ENCODE measurements around the gene GINS2. TPM values are rescaled to one million over a fixed set of nuclear protein-coding genes. Genes with fewer than 3 reads are reported as not detected.

The GINS2 gene
- 50.8 and 58.9 TPM in 2 replicates for total RNA-seq (2014; rRNA removed; shearing (Covaris generic))

DNA sequence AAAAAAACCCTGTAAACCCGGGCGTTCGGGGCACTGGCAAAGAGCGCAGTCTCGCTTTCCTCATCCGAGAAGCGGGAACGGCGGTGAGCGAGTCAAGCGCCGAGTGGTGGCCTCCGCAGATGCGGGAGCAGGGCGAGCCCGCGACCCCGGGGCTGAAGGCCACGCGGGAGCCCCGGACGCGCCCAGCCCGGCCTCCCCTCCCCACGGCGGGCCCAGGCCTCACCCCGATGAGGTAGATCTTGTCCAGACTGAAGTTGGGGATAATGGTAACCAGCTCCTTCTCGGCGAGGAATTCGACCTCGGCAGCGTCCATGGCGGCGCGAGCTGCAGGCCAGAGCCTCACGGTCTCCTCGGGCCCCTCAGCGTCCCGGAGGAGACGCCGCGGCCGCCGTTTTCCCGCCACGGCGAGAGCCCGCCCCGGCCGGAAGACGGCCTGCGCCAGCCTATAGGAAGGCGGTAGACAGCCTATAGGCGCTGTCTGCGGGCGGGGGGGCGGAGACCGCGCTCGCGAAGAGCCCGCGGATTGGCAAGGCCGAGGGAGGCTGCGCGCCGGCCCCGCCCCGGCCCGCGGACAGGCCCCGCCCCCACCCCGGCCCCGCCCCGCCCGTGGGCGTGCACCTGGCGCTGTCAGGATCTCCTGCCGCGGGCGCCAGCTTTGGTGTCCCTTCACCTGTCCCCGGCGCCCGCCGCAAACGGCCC is at the start of gene GINS2:
TSS of gene GINS2 (minus strand) at position 369 of the 699 bp plus-strand sequence. CDS start at position 313, 56 bp downstream.
- peak; percentile 92 for DNase-seq (ENCODE audit: low spot score)

- no peak for DNase-seq (ENCODE audit: low spot score)
Observed at GRCh38 chr16:85736921-85737320, 48.2 kb upstream of the GINS2 start.

GRCh38 chr16:85735946-85736345 is 47.2 kb upstream of the GINS2 start:
- no peak for DNase-seq (ENCODE audit: low spot score)

- no peak for DNase-seq (ENCODE audit: low spot score)
Observed at GRCh38 chr16:85735225-85735635, 46.5 kb upstream of the GINS2 start.

GRCh38 chr16:85734311-85735017 is 45.7 kb upstream of the GINS2 start:
- no peak for DNase-seq (ENCODE audit: low spot score)

DNA sequence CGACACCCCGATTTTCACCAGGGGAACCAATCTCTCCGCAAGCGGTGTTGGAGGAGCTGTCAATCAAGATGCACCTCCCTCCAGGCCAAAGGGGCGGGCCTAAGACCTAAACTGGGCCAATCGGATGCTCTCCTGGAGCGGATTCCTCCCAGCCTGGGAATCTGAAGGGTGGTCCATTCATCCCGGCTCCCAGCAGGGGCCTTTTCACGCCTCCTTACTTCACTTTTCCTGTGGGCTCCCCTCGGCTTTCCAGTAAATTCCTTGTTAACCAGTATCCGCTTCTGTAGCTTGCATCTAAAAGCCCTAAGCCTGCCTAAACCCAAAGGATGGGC is 45.1 kb upstream of the GINS2 start:
- DNase-seq (ENCODE audit: low spot score): no peak

GRCh38 chr16:85733155-85733838 is 44.5 kb upstream of the GINS2 start:
- no peak for DNase-seq (ENCODE audit: low spot score)

GRCh38 chr16:85731179-85731578 is 42.4 kb upstream of the GINS2 start:
- no peak for DNase-seq (ENCODE audit: low spot score)

DNA sequence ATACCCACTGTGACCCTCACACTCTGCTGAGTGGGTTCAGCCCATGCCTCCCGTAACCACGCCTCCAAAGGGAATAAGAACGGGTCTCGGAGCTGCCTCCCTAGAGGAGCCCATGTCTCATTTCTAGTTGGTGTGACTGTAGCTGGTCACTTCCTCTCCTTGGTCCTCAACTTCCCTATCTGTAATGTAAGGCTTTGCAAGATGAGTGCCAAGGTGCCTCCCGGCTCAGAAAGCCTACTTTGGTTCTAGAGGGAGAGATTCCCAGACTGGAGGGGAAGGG is 41.4 kb upstream of the GINS2 start:
- DNase-seq (ENCODE audit: low spot score): no peak

DNA sequence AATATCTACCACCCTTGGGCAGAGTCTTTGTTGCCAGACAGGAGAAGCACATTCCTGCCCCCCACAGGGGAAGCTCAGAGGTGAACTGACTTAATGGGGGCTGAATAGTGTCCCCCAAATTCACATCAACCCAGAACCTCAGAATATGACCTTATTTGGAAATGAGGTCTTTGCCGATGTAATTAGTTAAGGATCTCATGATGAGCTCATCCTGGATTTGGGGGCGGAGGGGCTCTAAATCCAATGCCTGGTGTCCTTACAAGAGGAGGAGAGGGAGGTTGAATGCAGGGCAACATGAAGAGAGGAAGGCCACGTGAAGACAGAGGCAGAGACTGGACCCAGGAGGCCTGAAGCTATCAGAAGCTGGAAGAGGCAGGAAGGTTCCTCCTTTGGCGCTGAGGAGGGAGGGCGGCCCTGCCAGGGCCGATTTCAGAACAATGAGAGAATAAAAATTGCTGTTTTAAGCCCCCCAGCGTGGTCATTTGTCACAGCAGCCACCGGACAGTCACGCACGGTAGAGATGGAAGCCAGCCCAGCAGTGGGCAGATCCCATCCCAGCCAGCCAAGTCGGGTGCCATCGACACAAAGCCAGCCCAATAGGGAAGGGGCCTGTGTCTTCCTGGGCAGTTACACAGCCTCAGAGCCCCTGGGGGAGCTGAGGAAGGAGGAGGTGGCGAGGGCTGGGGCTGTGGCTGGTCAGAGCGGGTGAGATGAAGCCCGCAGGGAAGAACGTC is 40.9 kb upstream of the GINS2 start:
- no peak for DNase-seq (ENCODE audit: low spot score)

GRCh38 chr16:85728879-85729278 is 40.1 kb upstream of the GINS2 start:
- DNase-seq (ENCODE audit: low spot score): no peak

DNA sequence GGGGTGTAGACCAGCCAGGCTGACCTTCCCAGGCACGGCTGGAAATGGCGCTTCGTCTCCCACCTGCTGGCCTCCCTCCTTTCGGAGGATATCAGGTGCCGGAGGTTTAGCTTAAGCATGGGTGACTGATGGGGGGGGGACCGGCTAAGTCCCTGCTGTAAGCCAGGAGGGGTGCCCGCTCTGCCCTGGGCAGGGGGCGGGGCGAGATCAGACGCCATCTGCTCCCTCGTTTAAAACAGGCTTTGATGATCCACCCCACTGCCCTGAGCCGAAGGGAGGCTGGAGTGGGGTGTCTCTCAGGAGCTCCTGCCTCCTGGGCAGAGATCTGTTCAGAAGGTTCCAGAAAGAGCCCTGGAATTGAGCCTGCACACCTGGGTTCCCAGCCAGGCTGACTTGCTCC is 36.2 kb upstream of the GINS2 start:
- DNase-seq (ENCODE audit: low spot score): no peak

- no peak for DNase-seq (ENCODE audit: low spot score)
Observed at GRCh38 chr16:85724126-85724879, 35.5 kb upstream of the GINS2 start.

DNA sequence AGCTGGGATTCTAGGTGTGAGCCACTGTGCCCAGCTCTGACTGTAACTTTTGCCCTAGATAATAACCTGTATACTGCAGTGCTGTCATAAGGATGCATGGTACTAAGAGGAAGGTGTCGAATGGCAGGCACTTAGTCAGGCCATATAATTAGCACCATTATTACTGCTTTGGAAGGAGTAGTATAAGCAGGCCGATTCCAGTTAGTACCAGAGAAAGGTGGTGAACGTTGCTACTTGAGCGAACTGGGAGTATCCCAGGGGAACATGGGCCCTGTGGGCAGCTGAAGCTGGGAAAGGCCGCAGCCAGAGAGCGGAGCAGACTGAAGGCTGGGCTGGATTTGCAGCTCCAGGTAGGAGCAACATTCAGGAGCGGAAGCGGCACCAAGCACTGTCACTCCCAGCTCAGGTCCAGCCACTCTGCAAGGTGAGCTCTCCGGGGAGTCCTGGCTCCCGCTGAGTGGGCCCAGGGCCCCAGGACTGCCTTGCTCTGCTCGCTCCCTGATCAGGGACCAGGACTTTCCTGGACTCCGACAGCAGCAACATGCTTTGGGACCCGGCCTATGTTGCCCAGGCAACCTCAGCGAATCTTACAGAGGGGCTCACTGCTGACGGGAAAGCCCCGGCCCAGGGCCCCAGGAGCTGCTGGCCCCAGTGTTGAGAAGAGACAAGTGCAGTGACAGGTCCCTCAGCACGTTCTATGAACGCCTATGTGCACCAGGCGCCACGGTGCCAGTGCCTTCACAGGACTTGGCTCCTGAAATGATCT is 33.6 kb upstream of the GINS2 start:
- no peak for DNase-seq (ENCODE audit: low spot score)

GRCh38 chr16:85720302-85720637 is 31.5 kb upstream of the GINS2 start:
- peak; percentile 91 for DNase-seq (ENCODE audit: low spot score)

DNA sequence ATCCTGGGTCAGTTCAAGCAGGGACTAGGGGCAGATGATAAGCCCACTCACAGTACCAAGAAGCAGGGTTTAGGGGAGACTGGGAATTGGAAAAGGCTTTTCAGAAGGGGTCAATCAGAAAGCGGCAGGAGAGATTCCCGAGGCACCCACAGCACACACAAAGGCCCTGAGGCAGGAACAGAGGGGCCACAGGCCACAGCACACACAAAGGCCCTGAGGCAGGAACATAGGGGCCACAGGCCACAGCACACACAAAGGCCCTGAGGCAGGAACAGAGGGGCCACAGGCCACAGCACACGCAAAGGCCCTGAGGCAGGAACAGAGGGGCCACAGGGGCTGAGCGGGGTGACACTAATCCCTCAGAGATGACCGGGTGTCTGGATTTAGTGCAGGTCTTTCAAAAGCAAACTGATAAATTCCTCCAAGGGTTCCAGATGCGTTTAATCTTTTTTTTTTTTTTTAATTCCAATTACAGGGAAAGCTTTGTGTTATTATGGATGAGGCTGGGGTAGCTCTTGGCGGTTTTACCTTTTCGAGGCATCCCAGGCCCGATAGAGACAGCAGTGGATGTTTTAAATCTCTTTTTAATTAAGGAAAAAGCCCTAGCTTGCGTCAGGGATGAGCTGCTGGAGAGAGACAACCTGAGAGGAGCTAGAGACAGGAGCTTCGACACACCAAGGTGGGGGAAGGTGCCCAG is 31.0 kb upstream of the GINS2 start:
- DNase-seq (ENCODE audit: low spot score): no peak

- DNase-seq (ENCODE audit: low spot score): no peak
Observed at GRCh38 chr16:85718682-85719081, 29.9 kb upstream of the GINS2 start.

DNA sequence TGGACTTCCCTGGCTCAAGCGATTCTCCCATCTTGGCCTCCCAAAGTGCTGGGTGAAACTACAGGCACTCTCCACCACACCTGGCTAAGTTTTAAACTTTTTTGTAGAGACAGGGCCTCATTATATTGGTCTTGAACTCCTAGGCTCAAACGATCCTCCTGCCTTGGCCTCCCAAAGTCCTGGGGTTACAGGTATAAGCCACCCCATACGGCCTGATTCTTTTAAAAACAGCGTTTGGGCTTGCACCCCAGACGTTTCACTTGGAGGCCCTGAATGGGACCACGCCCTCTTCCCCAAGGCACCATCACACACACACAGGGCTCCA is 29.4 kb upstream of the GINS2 start:
- no peak for DNase-seq (ENCODE audit: low spot score)

DNA sequence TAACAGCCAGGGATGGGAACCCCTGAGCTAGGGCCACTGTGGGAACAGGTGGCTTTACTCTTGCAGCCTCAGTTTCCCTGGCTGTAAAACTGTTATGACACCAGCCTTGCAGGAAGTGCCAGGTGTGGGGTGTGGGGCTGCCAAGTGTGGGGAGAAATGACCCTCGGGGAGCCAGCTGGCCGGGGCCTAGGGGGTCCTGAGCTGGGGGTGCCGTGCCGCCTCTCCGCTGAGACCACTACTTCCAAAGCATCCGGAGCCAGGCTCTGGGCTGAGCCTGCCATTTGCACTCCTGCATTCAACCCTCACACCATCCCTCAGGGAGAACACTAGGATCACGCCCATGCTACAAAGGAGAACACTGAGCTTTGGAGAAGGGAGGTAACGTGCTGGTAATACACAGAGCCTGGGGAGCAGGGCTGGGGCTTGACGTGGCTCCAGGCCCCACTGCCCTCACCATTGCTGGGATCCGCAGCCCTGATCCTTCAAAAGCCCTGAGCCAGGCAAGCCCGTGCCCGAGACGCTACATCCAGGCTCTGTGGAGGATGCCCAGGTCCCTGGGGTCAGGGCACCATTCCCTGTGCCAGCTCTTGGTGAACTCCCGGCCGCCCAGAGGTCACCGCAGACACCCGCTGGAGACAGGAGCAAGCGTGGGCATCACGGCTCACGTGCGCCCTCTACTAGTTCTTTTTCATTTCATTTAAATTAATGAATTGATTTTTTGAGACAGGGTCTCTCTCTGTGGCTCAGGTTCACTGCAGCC is 28.8 kb upstream of the GINS2 start:
- peak; percentile 61 for DNase-seq (ENCODE audit: low spot score)

- no peak for DNase-seq (ENCODE audit: low spot score)
Observed at GRCh38 chr16:85716680-85717038, 27.9 kb upstream of the GINS2 start.
